ENCODE measurements around the gene OR52N2. TPM values are rescaled to one million over a fixed set of nuclear protein-coding genes. Genes with fewer than 3 reads are reported as not detected.

Gene OR52N2
- total RNA-seq, 1 experiment from 2014 or later: not detected

DNA sequence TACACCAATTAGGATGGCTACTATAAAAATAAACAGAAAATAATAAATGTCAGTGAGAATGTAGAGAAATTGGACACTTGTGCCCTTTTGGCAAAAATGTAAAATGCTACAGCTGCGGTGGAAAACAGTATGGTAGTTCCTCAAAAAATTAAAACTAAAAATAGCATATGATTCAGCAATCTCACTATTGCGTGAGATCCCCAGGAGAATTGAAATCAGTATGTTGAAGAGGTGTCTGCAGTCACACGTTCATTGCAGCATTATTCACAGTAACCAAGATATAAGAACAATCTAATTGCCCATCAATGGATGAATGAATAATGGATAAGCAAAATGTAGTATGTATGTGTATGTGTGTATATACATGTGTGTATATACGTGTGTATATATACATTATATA, 6.8 kb downstream of the OR52N2 start:
- H3K27ac ChIP-seq (ENCODE audit: low read length): no peak overlapping the region
- no peaks in the 10 kb centered on the region for H3K9me3 ChIP-seq (ENCODE audit: control insufficient read depth, insufficient read depth, low read depth, low read length)
- ChIA-PET POLR2A (no interaction called here), CTCF (no interaction called here)
- BruUV-seq (replicated peaks): no TSS peak
- peaks cover 5% of the 10 kb centered on the region; the same call in 1 of the 2 replicates for H3K27me3 ChIP-seq (ENCODE audit: control insufficient read depth, insufficient read depth, low read length)
- no peaks in the 10 kb centered on the region for H3K4me1 ChIP-seq (ENCODE audit: control insufficient read depth, insufficient read depth, low read length)
- DNase-seq (ENCODE audit: low read depth, low spot score) (no peak), ATAC-seq (no peak)
- no peak overlapping the region for H3K4me3 ChIP-seq (ENCODE audit: low read depth in 2 of 2, low read length in 2 of 2)
- no peaks in the 10 kb centered on the region for H3K36me3 ChIP-seq (ENCODE audit: control insufficient read depth, insufficient read depth, low read length)
- intact Hi-C loops (cut with micrococcal nuclease; ENCODE audit: unreplicated experiment) (no loop called here), in situ Hi-C loops (cut with HindIII; ENCODE audit: low pct_unique_long_range_greater_than_20kb, low sequenced_read_pairs) (no loop called here)
- TF ChIP-seq, protein P1, sequence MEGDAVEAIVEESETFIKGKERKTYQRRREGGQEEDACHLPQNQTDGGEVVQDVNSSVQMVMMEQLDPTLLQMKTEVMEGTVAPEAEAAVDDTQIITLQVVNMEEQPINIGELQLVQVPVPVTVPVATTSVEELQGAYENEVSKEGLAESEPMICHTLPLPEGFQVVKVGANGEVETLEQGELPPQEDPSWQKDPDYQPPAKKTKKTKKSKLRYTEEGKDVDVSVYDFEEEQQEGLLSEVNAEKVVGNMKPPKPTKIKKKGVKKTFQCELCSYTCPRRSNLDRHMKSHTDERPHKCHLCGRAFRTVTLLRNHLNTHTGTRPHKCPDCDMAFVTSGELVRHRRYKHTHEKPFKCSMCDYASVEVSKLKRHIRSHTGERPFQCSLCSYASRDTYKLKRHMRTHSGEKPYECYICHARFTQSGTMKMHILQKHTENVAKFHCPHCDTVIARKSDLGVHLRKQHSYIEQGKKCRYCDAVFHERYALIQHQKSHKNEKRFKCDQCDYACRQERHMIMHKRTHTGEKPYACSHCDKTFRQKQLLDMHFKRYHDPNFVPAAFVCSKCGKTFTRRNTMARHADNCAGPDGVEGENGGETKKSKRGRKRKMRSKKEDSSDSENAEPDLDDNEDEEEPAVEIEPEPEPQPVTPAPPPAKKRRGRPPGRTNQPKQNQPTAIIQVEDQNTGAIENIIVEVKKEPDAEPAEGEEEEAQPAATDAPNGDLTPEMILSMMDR (IDR thresholded peaks at IDR 0.05): no peak
- TF ChIP-seq SIN3A (IDR thresholded peaks at IDR 0.05; ENCODE audit: borderline replicate concordance, insufficient read depth, low read depth, low read length) (no peak), TCF7L2 (IDR thresholded peaks at IDR 0.05; ENCODE audit: low read depth, low read length) (no peak), POLR2AphosphoS5 (IDR thresholded peaks at IDR 0.05; ENCODE audit: low read depth, low read length) (no peak)
- TF ChIP-seq, protein P2, sequence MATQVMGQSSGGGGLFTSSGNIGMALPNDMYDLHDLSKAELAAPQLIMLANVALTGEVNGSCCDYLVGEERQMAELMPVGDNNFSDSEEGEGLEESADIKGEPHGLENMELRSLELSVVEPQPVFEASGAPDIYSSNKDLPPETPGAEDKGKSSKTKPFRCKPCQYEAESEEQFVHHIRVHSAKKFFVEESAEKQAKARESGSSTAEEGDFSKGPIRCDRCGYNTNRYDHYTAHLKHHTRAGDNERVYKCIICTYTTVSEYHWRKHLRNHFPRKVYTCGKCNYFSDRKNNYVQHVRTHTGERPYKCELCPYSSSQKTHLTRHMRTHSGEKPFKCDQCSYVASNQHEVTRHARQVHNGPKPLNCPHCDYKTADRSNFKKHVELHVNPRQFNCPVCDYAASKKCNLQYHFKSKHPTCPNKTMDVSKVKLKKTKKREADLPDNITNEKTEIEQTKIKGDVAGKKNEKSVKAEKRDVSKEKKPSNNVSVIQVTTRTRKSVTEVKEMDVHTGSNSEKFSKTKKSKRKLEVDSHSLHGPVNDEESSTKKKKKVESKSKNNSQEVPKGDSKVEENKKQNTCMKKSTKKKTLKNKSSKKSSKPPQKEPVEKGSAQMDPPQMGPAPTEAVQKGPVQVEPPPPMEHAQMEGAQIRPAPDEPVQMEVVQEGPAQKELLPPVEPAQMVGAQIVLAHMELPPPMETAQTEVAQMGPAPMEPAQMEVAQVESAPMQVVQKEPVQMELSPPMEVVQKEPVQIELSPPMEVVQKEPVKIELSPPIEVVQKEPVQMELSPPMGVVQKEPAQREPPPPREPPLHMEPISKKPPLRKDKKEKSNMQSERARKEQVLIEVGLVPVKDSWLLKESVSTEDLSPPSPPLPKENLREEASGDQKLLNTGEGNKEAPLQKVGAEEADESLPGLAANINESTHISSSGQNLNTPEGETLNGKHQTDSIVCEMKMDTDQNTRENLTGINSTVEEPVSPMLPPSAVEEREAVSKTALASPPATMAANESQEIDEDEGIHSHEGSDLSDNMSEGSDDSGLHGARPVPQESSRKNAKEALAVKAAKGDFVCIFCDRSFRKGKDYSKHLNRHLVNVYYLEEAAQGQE (IDR thresholded peaks at IDR 0.05; ENCODE audit: insufficient read depth in 1 of 2, low read depth in 2 of 2, low read length in 1 of 2): no peak

DNA sequence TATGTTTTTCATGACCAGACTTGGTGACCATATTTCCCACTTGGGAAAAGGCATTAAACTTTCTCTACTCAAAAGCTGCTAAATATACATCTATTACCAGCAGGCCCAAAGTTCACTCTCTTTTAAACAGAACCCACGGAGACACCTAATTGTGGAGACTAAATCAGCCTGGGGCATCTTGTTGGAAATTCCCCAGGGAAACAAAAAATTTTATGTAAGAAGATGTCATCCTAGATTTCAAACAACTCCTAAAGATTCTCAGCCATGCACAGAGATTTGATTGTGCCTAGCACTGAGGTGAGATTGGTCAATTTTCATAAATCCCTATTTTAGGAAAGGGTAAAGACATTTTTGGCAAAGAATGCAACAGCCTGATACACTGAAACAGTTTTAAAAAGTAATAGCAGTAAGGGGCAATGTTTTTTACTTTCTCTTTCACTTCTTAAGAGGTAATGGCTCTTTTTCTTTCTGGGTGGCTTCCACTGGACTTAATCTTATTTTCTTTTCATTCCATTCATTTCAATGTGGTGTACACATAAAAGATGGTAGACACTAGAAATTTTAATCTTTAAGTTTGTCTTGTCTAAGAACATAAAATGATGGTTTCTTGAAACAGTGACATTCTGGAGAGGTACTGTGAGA, 9.6 kb downstream of the OR52N2 start:
- Histone ChIP-seq H3K9me3 (ENCODE audit: control insufficient read depth, insufficient read depth, low read depth, low read length) (no peaks in the 10 kb centered on the region), H3K4me1 (ENCODE audit: control insufficient read depth, insufficient read depth, low read length) (no peaks in the 10 kb centered on the region), H3K36me3 (ENCODE audit: control insufficient read depth, insufficient read depth, low read length) (no peaks in the 10 kb centered on the region), H3K27ac (ENCODE audit: low read length) (no peak overlapping the region), H3K27me3 (ENCODE audit: control insufficient read depth, insufficient read depth, low read length) (no peaks in the 10 kb centered on the region), H3K4me3 (ENCODE audit: low read depth in 2 of 2, low read length in 2 of 2) (no peak overlapping the region)
- no TSS peak for BruUV-seq (replicated peaks)
- TF ChIP-seq POLR2AphosphoS5 (IDR thresholded peaks at IDR 0.05; ENCODE audit: low read depth, low read length) (no peak), SIN3A (IDR thresholded peaks at IDR 0.05; ENCODE audit: borderline replicate concordance, insufficient read depth, low read depth, low read length) (no peak), TCF7L2 (IDR thresholded peaks at IDR 0.05; ENCODE audit: low read depth, low read length) (no peak)
- TF ChIP-seq, protein P2 (IDR thresholded peaks at IDR 0.05; ENCODE audit: insufficient read depth in 1 of 2, low read depth in 2 of 2, low read length in 1 of 2): no peak
- TF ChIP-seq, protein P1 (IDR thresholded peaks at IDR 0.05): no peak
- ATAC-seq (no peak), DNase-seq (ENCODE audit: low read depth, low spot score) (no peak)
- intact Hi-C loops (cut with micrococcal nuclease; ENCODE audit: unreplicated experiment): no loop called here
- in situ Hi-C loops (cut with HindIII; ENCODE audit: low pct_unique_long_range_greater_than_20kb, low sequenced_read_pairs): no loop called here
- ChIA-PET CTCF (no interaction called here), POLR2A (no interaction called here)
